PC-3 (cell line): Measurements from ENCODE around the gene HIBADH.

Source experiments
- EZH2 ChIP-seq: fragments of 300-600 bp; sonication (generic); IDR thresholded peaks from one replicate; pipeline ENCODE4 v1.6.1; 2017; ENCODE audit warnings: antibody characterized with exemption, mild to moderate bottlenecking, low read length; ENCODE audit not compliant: unreplicated experiment
- EZH2phosphoT487 ChIP-seq: fragments of 300-600 bp; sonication (generic); IDR thresholded peaks from 2 replicates; pipeline ENCODE4 v1.6.1; 2018; ENCODE audit warnings: mild to moderate bottlenecking, antibody characterized with exemption, low read length, borderline replicate concordance
- TF ChIP-seq, protein P1 (sequence below): fragments of 300-600 bp; sonication (generic); conservative IDR thresholded peaks from 2 replicates; pipeline ENCODE4 v1.5.1; 2017; ENCODE audit warnings: antibody characterized with exemption, low read depth, mild to moderate bottlenecking, low read length

DNA sequence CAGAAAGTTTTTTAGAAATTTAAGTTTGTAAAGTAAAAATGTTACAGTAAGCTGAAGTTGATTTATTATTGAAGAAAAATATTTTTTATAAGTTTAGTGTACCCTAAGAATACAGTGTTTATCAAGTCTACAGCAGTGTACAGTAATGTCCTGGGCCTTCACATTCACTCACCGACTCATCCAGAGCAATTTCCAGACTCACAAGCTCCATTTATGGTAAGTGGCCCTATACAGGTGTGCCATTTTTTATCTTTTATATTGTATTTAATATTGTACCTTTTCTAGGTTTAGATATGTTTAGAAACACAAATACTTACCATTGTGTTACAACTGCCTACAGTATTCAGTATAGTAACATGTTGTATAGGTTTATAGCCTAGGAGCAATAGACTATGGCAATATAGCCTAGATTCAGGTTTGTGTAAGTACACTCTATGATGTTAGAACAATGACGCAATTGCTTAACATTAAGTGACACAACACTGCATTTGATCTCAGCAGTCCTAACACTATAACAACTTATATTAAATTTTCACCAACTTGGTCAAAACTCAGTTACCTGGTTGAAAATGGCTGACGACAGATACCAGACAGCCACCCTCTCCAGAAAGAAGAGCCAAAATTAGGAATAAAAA lies 45.7 kb downstream of the HIBADH start:
- TF ChIP-seq, protein P1, sequence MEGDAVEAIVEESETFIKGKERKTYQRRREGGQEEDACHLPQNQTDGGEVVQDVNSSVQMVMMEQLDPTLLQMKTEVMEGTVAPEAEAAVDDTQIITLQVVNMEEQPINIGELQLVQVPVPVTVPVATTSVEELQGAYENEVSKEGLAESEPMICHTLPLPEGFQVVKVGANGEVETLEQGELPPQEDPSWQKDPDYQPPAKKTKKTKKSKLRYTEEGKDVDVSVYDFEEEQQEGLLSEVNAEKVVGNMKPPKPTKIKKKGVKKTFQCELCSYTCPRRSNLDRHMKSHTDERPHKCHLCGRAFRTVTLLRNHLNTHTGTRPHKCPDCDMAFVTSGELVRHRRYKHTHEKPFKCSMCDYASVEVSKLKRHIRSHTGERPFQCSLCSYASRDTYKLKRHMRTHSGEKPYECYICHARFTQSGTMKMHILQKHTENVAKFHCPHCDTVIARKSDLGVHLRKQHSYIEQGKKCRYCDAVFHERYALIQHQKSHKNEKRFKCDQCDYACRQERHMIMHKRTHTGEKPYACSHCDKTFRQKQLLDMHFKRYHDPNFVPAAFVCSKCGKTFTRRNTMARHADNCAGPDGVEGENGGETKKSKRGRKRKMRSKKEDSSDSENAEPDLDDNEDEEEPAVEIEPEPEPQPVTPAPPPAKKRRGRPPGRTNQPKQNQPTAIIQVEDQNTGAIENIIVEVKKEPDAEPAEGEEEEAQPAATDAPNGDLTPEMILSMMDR = no peak
- no peak for TF ChIP-seq EZH2phosphoT487
- no peak for TF ChIP-seq EZH2
